Frontal cortex (tissue), 4 donors: ENCODE results near the gene STAT1. TPM values are rescaled to one million over a fixed set of nuclear protein-coding genes. Genes with fewer than 3 reads are reported as not detected.

Source experiments
- DNase-seq, 2 donors: peaks; one replicate each; pipeline ENCODE4 v3.0.0; 2012; ENCODE audit warnings: low spot score in 2 of 2
- FAIRE-seq: peaks from 2 replicates; lab custom pipeline; 2012; peaks lifted over from hg19 to GRCh38; lab: Jason Lieb, UNC
- total RNA-seq: library from RNA; depleted of rRNA; stranded (reverse); fragments of >200 nt; gene quantifications from one replicate; pipeline ENCODE4 v1.2.3, GENCODE V29; 2014
- donor health status: control.
- donor health status: control.
- donor health status: control.

Gene STAT1
- total RNA-seq, 1 donor from 2014 or later = 20.8 TPM

DNA sequence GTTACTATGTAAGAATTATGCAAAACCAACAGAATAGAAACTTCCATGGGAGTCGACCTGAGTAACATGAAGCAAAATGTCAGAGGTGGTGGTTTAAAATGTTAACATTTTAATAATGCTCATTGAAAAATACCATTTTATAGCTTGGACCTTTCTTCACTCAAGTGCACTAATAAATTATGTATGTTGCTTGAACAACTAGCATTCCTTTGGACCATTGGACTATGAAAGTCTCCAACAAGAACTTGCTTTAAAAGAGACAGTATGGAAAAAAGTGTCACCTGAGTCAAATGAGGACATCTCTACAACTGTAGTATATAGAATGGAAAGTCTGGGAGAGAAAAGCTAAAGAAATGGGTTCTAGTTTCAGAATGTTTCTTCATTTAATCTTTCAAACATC, 81.5 kb downstream of the STAT1 start:
- FAIRE-seq (no peak), DNase-seq (no peak)

GRCh38 chr2:190930411-190930810, 83.6 kb downstream of the STAT1 start:
- DNase-seq = no peak
- FAIRE-seq = no peak

DNA sequence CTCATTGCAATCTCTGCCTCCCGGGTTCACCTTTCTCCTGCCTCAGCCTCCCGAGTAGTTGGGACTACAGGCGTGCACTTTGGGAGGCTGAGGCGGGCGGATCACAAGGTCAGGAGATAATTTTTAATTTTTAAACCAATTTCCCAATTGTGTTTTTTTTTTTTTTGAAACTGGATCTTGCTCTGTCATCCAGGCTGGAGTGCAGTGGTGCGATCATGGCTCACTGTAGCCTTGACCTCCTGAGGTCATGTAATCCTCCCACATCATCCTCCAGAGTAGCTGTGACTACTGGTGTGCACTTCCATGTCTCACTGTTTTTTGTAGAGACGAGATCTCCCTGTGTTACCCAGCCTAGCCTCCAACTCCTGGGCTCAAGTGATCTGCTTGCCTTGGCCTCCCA, 84.1 kb downstream of the STAT1 start:
- DNase-seq (no peak), FAIRE-seq (no peak)

DNA sequence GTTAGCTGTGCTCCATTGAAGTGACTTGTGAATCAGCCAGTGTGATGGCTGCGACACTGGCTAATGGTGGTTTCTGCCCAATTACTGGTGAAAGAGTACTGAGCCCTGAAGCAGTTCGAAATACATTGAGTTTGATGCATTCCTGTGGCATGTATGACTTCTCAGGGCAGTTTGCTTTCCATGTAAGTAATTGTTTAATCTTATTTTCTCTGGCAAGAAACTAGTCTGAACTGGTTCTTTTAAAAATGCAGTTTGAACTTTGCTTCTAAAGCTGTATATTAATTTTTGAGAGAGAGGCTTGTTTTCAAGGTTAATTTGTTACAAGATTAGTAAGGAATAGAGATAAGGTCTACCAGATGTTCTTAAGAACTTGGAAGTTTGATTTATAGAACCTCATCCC, 86.7 kb downstream of the STAT1 start:
- FAIRE-seq (no peak), DNase-seq (no peak)

GRCh38 chr2:190922376-190922775, 91.6 kb downstream of the STAT1 start:
- no peak for DNase-seq
- no peak for FAIRE-seq

- DNase-seq = no peak
- no peak for FAIRE-seq
Measured at GRCh38 chr2:190920085-190920484, 93.9 kb downstream of the STAT1 start.

Other genes starting within 250 kb of the STAT1 start
- gene GLS, start 133.3 kb downstream of the STAT1 start, total RNA-seq = 192 TPM
- 5.3 TPM for gene STAT4, start 136.8 kb upstream of the STAT1 start, total RNA-seq
- 85.2 TPM for gene MYO1B, start 231.2 kb upstream of the STAT1 start, total RNA-seq